ENCODE results near the gene SLC2A6. TPM values are rescaled to one million over a fixed set of nuclear protein-coding genes. Genes with fewer than 3 reads are reported as not detected.
"Not testable (repeated sequence)": the region's sequence is repeated elsewhere in the genome, so short reads cannot be mapped to it uniquely, and the experiment has no call there.

Gene SLC2A6
- polyA plus RNA-seq, 3 donors, result 1.3 to 1.6 (median 1.6) TPM

- DNase-seq (ENCODE audit: extremely low read depth in 1 of 11, low read depth in 9 of 11, low spot score in 4 of 11), result no peak
Observed at GRCh38 chr9:133453651-133454050, 25.2 kb downstream of the SLC2A6 start.

- DNase-seq (ENCODE audit: extremely low read depth in 1 of 11, low read depth in 9 of 11, low spot score in 4 of 11), result no peak
Observed at GRCh38 chr9:133452562-133452961, 26.3 kb downstream of the SLC2A6 start.

DNA sequence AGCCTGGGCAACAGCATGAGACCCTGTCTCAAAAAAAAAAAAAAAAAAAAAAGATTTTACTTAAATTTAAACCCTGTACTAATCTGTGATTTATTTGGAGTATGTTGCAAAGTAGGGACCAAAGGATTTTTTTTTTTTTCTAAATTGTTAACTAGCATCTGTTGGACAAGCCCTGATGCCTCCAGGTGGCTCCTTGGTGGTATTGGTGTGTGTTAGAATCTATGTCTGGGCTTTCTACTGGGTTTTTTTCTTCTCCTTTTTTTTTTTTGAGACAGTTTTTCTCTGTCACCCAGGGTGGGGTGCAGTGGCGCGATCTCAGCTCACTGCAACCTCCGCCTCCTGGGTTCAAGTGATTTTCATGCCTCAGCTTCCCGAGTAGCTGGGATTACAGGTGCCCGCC lies 27.0 kb downstream of the SLC2A6 start:
- not testable (repeated sequence) for DNase-seq (ENCODE audit: extremely low read depth in 1 of 11, low read depth in 9 of 11, low spot score in 4 of 11)

GRCh38 chr9:133449760-133450159 lies 29.1 kb downstream of the SLC2A6 start:
- DNase-seq (ENCODE audit: extremely low read depth in 1 of 11, low read depth in 9 of 11, low spot score in 4 of 11), result no peak

- DNase-seq (ENCODE audit: extremely low read depth in 1 of 11, low read depth in 9 of 11, low spot score in 4 of 11), result no peak
Observed at GRCh38 chr9:133448487-133448972, 30.4 kb downstream of the SLC2A6 start.

- DNase-seq (ENCODE audit: extremely low read depth in 1 of 11, low read depth in 9 of 11, low spot score in 4 of 11), result no peak
Observed at GRCh38 chr9:133445293-133445969, 33.5 kb downstream of the SLC2A6 start.

GRCh38 chr9:133443982-133444381 lies 34.9 kb downstream of the SLC2A6 start:
- DNase-seq (ENCODE audit: extremely low read depth in 1 of 11, low read depth in 9 of 11, low spot score in 4 of 11), result no peak

- no peak for DNase-seq (ENCODE audit: extremely low read depth in 1 of 11, low read depth in 9 of 11, low spot score in 4 of 11)
Observed at GRCh38 chr9:133443248-133443647, 35.7 kb downstream of the SLC2A6 start.

- DNase-seq (ENCODE audit: extremely low read depth in 1 of 11, low read depth in 9 of 11, low spot score in 4 of 11), result no peak
Observed at GRCh38 chr9:133441571-133441970, 37.3 kb downstream of the SLC2A6 start.

- DNase-seq (ENCODE audit: extremely low read depth in 1 of 11, low read depth in 9 of 11, low spot score in 4 of 11), result no peak
Observed at GRCh38 chr9:133440874-133441273, 38.0 kb downstream of the SLC2A6 start.

GRCh38 chr9:133439337-133439736 lies 39.6 kb downstream of the SLC2A6 start:
- DNase-seq (ENCODE audit: extremely low read depth in 1 of 11, low read depth in 9 of 11, low spot score in 4 of 11), result no peak

DNA sequence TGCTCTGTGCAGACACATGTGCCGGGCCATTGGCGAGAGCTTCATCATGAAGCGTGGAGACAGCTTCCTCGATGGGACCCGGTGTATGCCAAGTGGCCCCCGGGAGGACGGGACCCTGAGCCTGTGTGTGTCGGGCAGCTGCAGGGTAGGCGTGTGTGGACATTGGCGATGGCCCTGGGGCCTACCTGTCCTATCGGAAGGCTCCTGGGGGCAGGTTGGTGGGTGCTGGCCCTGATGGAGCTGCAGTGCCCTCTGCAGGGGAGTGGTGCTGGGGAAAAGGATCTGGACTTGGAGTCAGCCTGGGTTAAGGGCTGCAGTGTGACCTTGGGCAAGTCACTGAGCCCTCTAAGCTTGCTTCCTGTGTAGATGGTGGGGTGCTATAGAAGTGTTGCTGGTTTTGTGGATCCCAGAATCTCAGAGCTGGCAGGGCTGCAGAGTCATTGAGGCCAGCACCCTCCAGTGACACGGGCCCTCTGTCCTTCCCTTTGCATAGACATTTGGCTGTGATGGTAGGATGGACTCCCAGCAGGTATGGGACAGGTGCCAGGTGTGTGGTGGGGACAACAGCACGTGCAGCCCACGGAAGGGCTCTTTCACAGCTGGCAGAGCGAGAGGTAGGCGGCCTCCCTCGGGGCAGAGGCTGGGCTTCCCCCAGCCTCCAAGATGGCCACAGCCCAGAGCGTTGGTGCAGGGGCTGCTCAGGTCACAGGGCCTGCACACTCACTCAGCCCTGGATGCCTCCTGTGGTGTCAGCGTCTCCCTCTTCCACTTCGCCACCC lies 41.0 kb downstream of the SLC2A6 start:
- DNase-seq (ENCODE audit: extremely low read depth in 1 of 11, low read depth in 9 of 11, low spot score in 4 of 11), result no peak

DNA sequence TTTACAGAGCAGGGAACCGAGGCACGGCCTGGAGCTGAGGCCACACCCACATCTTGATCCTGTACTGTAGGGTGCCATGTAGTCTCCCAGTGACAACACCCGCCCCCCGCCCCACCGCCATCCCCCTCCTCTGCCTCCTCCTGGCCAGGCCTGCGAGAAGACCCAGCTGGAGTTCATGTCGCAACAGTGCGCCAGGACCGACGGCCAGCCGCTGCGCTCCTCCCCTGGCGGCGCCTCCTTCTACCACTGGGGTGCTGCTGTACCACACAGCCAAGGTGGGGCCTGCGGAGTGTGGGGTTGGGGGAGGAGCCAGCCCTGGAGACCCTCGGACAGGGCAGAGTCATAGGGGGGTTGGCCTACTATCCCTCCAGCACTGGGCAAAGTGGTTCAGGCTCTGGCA lies 42.2 kb downstream of the SLC2A6 start:
- no peak for DNase-seq (ENCODE audit: extremely low read depth in 1 of 11, low read depth in 9 of 11, low spot score in 4 of 11)

GRCh38 chr9:133433351-133433843 lies 45.5 kb downstream of the SLC2A6 start:
- DNase-seq (ENCODE audit: extremely low read depth in 1 of 11, low read depth in 9 of 11, low spot score in 4 of 11), result no peak

GRCh38 chr9:133430244-133430643 lies 48.7 kb downstream of the SLC2A6 start:
- DNase-seq (ENCODE audit: extremely low read depth in 1 of 11, low read depth in 9 of 11, low spot score in 4 of 11), result no peak

DNA sequence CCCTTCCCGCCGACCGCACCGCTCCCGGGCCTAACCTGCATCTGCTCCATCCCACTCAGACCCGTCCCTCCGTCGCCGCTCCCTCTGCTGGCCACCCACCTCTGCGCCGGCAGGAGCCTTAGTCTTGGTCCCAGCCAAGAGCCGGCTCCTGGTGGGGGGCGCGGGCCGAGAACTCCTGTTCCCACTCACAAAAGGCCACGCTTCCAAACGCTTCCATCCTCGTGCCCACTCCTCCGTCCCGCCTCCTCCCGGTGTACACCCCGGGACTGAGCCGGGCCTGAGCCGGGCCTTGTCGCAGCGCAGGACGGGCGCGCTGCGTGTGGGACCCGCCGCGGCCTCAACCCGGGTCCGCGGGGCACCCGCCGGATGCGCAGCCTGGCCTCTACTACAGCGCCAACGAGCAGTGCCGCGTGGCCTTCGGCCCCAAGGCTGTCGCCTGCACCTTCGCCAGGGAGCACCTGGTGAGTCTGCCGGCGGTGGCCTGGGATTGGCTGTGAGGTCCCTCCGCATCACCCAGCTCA lies 49.2 kb downstream of the SLC2A6 start:
- DNase-seq (ENCODE audit: extremely low read depth in 1 of 11, low read depth in 9 of 11, low spot score in 4 of 11), result peak in 2 of 11 donors; percentile 35 to 40

GRCh38 chr9:133429214-133429613 lies 49.7 kb downstream of the SLC2A6 start:
- no peak for DNase-seq (ENCODE audit: extremely low read depth in 1 of 11, low read depth in 9 of 11, low spot score in 4 of 11)

DNA sequence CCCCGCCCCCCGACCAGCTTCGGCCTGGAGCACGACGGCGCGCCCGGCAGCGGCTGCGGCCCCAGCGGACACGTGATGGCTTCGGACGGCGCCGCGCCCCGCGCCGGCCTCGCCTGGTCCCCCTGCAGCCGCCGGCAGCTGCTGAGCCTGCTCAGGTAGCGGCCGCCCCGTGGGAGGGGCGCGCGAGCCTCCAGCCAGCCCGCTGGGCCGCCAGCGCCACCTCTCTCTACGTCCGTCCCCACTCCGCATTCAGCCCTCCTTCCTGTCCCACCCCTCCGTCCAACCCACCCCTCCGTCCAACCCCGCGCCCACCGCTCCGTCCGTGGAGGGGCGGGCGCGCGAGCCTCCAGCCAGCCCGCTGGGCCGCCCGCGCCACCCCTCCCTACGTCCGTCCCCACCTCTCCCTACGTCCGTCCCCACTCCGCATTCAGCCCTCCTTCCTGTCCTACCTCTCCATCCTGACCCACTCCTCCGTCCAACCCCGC lies 50.2 kb downstream of the SLC2A6 start:
- DNase-seq (ENCODE audit: extremely low read depth in 1 of 11, low read depth in 9 of 11, low spot score in 4 of 11), result peak in 5 of 11 donors; percentile 32 to 57 (median 41)

- DNase-seq (ENCODE audit: extremely low read depth in 1 of 11, low read depth in 9 of 11, low spot score in 4 of 11), result no peak
Observed at GRCh38 chr9:133427658-133428348, 51.1 kb downstream of the SLC2A6 start.

Data from renal cortex interstitium (tissue), 11 donors.